ACHN (cell line): ENCODE data around the gene SART1.

ENCODE experiments used
- DNase-seq: peaks from one replicate; pipeline ENCODE4 v3.0.0-alpha.2; 2015
- in situ Hi-C: cut with HindIII; loops from 2 replicates; pipeline ENCODE4 v1.10.0; 2017; ENCODE audit warnings: low sequenced_read_pairs, low pct_ligation_motif_present, low pct_unique_long_range_greater_than_20kb

Gene SART1

GRCh38 chr11:65954771-65955170, 6.8 kb upstream of the SART1 start:
- in situ Hi-C loops: no loop called here
- no peak for DNase-seq

DNA sequence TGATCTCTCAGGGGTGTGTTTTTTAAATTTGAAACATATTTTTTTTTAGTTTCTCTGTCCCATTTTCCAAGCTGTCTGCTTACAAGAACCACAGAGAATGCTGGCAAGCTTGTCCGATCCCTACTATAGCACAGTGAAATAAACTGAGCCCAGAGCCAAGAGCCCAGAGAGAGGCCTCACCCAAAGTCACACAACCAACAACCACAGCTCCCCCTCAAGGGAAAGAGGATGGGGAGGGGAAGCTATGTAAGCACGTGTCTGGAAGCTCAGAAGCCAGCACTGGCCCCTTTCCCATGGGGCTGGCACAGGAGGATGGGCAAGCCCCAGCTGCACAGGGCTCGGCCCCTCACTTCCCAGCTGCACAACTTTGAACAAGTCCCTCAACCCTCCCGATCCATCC, 3.2 kb upstream of the SART1 start:
- in situ Hi-C loops: no loop called here
- DNase-seq: no peak

DNA sequence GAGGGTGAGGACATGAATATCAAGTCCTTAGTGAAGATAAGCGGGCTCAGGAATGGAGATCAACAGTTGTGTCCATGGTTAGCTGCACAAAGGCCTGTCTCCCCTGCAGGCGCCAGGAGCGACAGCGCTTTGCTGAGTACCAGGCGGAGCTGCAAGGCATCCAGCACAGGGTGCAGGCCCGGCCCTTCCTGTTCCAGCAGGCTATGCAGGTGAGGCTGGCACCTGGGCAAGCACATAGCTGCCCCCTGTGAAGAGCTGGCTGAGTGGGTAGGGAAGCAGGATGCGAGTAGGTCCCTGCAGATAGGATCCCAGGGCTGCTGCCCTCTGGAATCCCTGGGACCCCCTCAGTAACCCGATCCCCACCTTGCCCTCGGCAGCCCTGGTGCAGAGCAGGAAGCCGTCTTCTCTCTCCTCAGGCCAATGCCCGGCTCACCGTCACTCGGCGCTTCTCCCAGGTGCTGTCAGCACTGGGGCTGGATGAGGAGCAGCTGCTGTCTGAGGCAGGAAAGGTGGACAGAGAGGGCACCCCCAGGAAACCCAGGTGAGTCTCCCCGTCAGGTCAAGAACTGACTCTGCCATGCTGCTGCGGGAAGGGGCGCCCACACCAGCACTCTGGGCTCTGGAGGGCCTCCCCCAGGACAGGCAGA, 2.6 kb upstream of the SART1 start:
- DNase-seq: no peak
- in situ Hi-C loops: no loop called here

DNA sequence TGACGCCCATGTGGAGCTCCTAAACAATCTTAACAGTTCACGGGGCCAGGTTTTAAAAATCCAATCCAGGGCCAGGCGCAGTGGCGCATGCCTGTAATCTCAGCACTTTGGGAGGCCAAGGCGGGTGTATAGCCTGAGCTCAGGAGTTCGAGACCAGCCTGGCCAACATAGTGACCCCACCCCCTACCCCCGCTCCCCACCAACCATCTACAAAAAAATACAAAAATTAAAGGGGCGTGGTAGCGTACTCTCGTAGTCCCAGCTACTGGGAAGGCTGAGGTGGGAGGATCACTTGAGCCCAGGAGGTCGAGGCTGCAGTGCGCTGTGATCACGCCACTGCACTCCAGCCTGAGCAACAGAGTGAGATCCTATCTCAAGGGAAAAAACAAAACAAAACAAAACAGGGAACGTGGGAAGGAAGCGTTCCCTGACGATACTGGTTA, 689 bp upstream of the SART1 start:
- no peak for DNase-seq
- in situ Hi-C loops: no loop called here

DNA sequence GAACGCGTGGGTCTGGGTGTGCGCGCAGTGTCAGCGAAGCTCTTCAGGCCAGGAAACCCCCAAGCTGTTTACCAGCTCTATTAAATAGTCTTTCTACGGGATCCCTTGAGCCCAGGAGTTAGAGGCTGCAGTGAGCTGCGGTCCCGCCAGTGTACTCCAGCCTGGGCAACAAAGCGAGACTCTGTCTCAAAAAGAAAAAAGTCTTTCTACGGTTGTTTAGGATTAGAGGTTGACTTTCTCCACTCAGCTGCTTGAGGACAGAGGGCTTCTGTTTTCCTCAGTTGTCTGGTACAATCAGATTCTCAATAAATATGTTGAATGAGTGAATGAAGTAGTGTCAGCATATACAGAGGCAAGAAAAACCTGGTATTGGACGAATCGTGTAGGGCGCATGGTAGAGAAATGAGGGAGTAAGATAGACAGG, 619 bp downstream of the SART1 start:
- DNase-seq: no peak
- in situ Hi-C loops: no loop called here

DNA sequence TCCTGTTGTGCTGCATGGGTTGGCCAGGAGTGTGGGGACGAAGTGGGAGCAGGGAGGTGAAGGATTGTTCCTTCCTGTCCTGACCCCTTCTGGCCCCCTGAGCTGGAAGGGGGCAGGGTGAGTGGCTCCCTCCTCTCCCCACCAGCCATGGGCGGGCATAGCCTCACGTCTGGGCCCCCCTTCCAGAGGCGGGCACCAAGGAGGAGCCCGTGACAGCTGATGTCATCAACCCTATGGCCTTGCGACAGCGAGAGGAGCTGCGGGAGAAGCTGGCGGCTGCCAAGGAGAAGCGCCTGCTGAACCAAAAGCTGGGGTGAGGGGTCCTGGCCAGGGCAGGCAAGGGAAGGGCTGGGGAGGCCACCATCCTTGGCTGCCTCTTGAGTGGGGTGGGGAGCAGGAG, 3.4 kb downstream of the SART1 start:
- in situ Hi-C loops: no loop called here
- DNase-seq: no peak

DNA sequence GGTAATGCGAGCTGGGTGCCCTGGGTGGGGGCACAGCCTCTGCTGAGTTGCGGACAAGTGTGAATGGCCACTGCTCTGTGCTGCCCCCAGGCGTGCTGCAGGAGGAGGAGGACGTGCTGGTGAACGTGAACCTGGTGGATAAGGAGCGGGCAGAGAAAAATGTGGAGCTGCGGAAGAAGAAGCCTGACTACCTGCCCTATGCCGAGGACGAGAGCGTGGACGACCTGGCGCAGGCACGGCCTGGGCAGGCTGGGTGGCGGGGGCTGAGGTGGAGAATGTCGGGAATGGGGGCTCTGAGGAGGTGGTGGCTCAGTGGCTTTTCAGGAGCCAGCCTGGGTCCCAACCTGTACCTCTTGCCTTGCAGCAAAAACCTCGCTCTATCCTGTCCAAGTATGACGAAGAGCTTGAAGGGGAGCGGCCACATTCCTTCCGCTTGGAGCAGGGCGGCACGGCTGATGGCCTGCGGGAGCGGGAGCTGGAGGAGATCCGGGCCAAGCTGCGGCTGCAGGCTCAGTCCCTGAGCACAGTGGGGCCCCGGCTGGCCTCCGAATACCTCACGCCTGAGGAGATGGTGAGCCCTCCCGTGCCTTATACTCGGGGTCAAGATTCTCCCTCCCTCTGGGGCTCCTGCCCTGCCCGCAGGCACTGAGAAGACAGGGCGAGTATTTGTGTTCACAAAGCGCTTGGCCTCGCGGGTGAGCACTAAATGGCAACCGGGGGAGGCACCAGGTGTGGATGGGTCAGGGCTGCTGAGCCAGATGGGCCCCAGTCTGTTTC, 4.6 kb downstream of the SART1 start:
- DNase-seq: no peak
- in situ Hi-C loops: no loop called here

- in situ Hi-C loops: no loop called here
- DNase-seq: no peak
Observed at GRCh38 chr11:65967329-65967934, 5.9 kb downstream of the SART1 start.

- in situ Hi-C loops: no loop called here
- DNase-seq: no peak
Observed at GRCh38 chr11:65968600-65969482, 7.3 kb downstream of the SART1 start.

DNA sequence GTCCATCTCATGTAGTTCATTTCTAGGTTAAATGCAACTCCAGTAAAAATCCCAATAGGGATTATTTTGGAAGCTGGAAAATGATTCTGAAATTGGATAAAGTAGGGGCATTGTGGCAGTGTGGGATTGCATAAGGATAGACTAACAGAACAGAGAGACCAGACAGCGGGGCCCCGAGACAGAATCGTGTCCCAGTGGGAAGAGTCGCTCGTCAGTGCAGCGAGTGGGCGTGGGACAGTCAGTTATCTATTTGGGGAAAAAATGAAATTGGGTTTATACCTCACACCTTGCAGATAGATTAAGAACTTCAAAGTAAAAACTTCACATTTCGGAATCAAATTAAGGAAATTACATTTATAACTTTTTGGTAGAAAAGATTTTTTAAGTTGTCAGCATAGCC, 10.6 kb downstream of the SART1 start:
- in situ Hi-C loops: no loop called here
- DNase-seq: no peak

DNA sequence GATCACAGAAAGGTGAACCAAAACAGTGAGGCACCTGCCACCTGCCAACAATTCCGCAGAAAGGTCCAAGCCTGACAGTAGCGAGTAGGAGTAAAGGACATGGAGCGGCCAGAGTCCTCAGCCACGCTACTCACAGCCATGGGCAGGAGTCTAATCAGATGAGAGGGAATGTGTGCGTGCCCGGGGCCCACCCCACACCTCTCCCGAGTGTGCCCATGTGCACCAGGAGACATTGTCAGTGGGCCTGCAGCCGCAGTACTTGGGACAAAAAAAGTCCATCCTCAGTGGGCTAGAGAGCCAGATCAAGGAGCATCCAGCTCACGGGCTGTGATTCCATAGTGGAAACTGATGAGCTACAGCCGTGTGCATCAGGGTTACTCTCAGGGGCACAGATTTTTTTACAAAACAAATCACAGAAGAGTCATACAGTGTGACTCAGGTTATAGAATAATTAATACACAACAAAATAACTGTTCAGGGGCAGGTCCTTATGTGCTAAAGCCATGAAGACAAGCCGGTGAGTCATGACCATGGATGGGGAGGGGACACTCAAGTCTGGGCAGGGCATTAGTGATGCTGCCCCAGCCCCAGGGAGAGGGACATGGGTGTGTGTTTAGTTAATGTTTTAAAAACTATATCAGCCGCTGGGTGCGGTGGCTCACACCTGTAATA, 12.0 kb downstream of the SART1 start:
- in situ Hi-C loops: no loop called here
- DNase-seq: no peak

- in situ Hi-C loops: no loop called here
- no peak for DNase-seq
Observed at GRCh38 chr11:65975771-65976170, 14.2 kb downstream of the SART1 start.

DNA sequence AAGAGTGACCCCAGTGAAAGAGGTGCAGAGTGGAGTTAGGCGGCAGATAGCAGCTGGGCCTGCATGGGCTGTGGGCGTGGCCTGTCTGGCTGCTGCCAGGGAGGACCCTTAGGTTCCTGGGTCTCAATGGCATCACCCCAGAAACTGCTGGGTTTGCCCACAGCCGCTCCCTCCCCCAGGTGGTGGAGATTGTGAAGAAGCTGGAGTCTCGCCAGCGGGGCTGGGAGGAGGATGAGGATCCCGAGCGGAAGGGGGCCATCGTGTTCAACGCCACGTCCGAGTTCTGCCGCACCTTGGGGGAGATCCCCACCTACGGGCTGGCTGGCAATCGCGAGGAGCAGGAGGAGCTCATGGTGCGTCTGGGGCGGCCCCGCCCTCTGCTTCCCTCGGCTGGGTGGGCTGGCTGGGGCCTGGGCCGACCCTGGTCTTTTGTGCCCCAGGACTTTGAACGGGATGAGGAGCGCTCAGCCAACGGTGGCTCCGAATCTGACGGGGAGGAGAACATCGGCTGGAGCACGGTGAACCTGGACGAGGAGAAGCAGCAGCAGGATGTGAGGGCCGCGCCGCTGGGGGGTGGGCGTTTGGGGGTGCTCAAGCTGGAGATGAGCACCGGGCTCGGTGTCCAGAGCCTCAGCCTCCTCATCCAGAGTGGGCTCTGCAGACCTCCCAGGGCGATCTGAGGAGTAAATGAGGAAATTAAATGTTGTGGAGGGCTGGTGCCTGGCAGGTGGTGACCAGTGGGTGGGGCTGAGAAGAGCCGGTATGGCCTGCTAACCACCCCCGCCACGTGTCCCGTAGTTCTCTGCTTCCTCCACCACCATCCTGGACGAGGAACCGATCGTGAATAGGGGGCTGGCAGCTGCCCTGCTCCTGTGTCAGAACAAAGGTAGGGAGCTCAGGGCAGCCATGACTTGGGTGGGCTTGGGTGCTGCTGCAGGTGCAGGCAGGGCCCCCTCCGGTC, 15.0 kb downstream of the SART1 start:
- in situ Hi-C loops: no loop called here
- no peak for DNase-seq

DNA sequence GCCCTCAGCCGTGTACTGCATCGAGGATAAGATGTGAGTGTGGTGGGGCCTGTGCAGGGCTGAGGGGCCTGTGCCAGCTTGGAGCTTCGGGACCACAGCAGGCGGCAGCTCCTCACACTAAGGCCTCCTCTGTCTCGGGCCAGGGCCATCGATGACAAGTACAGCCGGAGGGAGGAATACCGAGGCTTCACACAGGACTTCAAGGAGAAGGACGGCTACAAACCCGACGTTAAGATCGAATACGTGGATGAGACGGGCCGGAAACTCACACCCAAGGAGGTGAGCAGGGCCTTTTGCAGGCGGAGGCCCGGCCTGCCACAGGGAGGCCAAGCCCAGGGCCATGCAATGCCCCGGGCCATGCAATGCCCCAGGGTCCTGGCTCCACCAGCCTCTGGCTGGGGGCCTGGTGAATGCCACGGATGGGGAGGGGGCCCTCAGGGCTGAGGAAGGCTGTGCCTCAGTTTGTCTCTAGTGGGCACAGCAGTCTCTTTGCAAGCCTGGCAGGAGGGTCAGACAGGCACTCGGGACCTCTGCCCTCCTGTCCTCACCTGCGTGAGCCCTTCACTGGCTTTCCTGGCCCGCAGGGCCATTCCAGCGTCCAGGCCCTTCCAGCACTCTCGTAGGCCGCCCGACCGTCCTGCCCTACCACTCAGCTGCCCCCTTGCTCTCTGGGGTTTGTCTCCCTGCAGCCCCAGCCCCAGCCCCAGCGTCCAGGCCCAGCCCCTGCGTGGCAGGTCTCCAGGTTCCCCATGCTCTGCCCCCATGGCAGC, 16.3 kb downstream of the SART1 start:
- DNase-seq: no peak
- in situ Hi-C loops: no loop called here

DNA sequence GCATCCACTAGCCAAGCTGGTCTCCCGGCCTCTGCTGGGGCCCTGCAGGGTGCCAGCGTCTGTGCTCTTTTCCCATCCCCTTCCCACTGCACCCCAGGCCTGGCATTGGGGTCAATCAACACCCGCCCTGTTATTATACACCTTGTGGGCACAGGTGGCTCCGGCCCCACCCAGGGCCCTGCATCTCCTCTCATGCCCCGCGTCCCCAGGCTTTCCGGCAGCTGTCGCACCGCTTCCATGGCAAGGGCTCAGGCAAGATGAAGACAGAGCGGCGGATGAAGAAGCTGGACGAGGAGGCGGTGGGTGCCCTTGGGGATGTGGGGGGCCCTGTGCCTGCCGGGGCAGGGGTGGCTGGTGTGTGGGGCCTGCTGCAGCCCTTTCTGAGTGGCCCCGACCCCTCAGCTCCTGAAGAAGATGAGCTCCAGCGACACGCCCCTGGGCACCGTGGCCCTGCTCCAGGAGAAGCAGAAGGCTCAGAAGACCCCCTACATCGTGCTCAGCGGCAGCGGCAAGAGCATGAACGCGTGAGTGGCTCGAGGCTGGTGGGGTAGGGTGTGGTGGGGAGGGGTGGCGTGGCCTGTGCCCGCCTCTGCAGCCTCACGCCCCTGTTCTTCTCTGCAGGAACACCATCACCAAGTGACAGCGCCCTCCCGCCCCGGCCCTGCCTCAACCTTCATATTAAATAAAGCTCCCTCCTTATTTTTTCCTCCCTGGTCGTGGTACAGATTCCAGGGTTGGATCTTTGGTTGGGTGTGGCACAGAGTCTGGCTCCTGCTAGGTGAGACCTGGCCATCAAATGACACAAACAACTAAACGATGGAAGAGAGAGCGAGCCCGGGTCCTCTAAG, 17.1 kb downstream of the SART1 start:
- in situ Hi-C loops: no loop called here
- DNase-seq: no peak

GRCh38 chr11:65979261-65979759, 17.8 kb downstream of the SART1 start:
- in situ Hi-C loops: no loop called here
- DNase-seq: no peak
